Astrocyte (in vitro differentiated cells and primary cell): ENCODE data around the gene PER1.

Experiments used
- EZH2 ChIP-seq: IDR thresholded peaks from 2 replicates; pipeline ENCODE4 v1.6.1; 2012; ENCODE audit warnings: mild to moderate bottlenecking, low read length, inconsistent platforms; ENCODE audit not compliant: insufficient read depth
- TF ChIP-seq, protein P1 (sequence below): IDR thresholded peaks from 2 replicates; pipeline ENCODE4 v1.5.1; 2011; ENCODE audit warnings: low read depth, mild to moderate bottlenecking, inconsistent platforms, low read length, moderate library complexity; ENCODE audit not compliant: insufficient read depth

DNA sequence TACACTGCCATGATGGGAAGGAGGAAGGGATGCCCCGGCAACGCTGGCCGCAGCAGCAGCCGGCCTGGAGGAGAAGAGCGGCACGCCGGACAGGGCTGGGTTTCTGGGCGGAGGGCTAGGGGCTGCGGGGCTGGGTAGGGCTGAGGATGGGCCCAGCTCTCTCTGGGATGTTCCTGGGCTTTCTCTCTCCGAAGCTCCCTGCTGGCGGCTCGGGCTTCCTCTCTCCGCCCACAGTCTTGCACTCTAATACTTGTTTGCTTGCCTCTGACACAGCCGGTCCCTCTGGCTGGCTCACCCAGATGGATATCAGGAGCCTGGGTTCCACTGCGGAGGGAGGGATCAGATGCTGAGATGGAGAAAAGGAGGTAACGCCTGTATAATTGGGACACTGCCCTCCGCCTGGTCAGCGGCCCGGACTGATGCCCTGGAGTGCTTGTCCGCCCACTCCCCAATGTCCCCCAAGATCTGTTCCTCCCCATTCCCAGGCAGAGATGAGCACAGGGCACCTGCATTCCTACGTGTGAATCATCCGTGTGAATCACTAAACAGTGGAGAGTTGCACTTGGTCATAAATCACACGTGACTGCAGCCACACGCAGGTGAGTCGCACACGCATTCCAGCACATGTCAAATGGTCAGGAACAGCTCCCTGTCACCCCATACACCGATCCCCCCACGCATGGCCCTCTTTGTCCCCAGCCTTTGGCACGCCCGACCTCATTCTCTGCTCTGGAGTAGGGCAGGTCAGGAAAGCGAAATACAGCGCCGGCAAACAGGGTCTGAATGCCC is 34.0 kb downstream of the PER1 start, which contains the start of gene ALOXE3:
- TF ChIP-seq, protein P1, sequence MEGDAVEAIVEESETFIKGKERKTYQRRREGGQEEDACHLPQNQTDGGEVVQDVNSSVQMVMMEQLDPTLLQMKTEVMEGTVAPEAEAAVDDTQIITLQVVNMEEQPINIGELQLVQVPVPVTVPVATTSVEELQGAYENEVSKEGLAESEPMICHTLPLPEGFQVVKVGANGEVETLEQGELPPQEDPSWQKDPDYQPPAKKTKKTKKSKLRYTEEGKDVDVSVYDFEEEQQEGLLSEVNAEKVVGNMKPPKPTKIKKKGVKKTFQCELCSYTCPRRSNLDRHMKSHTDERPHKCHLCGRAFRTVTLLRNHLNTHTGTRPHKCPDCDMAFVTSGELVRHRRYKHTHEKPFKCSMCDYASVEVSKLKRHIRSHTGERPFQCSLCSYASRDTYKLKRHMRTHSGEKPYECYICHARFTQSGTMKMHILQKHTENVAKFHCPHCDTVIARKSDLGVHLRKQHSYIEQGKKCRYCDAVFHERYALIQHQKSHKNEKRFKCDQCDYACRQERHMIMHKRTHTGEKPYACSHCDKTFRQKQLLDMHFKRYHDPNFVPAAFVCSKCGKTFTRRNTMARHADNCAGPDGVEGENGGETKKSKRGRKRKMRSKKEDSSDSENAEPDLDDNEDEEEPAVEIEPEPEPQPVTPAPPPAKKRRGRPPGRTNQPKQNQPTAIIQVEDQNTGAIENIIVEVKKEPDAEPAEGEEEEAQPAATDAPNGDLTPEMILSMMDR: no peak
- TF ChIP-seq EZH2: no peak
